ENCODE results near the gene CYFIP1. TPM values are rescaled to one million over a fixed set of nuclear protein-coding genes. Genes with fewer than 3 reads are reported as not detected.
A peak's percentile ranks its signal among the peaks of the same experiment; 100 is the strongest.

Gene CYFIP1
- total and polyA plus RNA-seq, 4 donors, result 27.0 to 136 (median 86.7) TPM

DNA sequence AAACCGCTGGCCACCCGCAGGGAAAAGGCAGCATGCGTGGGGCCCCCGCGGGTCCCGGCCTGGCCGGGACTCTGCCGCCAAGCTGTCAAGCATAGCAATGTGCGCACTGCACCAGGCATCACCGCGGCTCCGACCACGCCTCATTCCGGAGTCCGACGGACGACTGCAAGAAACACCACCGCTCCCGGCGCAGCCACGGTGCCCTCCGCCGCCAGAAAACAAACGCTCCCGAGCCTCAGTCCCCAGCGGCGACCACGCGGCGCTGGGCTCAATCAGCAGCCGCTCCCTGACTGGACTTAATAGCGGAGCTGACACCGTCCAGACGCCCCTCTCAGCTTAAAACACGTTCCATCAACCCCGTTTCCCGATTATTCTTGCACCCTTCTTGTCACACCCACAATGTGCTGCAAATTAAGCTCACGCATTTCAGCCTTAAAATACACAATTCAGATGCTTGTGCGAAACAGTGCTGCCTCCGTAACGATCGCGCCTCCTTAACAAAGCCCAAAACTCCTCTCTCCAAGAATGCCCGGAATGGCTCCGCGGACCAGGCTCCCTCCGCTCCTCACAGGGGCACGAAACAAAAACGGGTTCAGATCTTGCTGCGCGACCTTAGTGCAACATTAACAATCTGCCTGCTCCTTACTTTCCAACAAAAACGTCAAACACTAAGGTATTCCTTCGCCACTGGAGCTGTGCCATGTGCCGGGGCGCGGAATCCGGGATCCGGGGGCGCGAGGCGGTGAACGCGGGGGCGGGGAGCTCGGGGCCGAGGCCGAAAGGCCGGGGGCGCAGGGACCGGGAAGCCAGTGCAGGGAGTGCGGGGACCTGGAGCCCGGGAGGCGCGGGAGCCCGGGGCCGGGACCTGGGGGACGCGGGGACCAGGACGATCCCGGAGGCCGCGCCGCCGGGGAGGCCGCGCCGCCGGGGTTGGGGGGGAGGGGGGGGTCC lies 655 bp downstream of the CYFIP1 start:
- TF ChIP-seq, protein P1, sequence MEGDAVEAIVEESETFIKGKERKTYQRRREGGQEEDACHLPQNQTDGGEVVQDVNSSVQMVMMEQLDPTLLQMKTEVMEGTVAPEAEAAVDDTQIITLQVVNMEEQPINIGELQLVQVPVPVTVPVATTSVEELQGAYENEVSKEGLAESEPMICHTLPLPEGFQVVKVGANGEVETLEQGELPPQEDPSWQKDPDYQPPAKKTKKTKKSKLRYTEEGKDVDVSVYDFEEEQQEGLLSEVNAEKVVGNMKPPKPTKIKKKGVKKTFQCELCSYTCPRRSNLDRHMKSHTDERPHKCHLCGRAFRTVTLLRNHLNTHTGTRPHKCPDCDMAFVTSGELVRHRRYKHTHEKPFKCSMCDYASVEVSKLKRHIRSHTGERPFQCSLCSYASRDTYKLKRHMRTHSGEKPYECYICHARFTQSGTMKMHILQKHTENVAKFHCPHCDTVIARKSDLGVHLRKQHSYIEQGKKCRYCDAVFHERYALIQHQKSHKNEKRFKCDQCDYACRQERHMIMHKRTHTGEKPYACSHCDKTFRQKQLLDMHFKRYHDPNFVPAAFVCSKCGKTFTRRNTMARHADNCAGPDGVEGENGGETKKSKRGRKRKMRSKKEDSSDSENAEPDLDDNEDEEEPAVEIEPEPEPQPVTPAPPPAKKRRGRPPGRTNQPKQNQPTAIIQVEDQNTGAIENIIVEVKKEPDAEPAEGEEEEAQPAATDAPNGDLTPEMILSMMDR (IDR thresholded peaks at IDR 0.05; ENCODE audit: control extremely low read depth, extremely low read depth), result no peak
- 0 to 1% methylated on average over 80 to 88 of the region's 88 CpGs for WGBS, 2 donors
- no peaks in the 10 kb centered on the region for H3K36me3 ChIP-seq (ENCODE audit: control insufficient read depth in 4 of 4, insufficient read depth in 4 of 4, low read length in 4 of 4)
- no peaks in the 10 kb centered on the region for H3K27me3 ChIP-seq (ENCODE audit: control insufficient read depth in 3 of 3, insufficient read depth in 3 of 3, low read length in 2 of 3)
- H3K9me3 ChIP-seq (ENCODE audit: control insufficient read depth in 4 of 4, insufficient read depth in 3 of 4, low read length in 3 of 4), result no peaks in the 10 kb centered on the region
- ATAC-seq (ENCODE audit: insufficient read depth, low FRiP score), result peak; percentile 22
- H3K9ac ChIP-seq (ENCODE audit: insufficient read depth in 1 of 2, low read length in 2 of 2), result peak overlapping the region; percentile 68 to 83
- DNase-seq, result peak; percentile 52 to 65 (median 64)
- peak overlapping the region; percentile 94 for H3K4me3 ChIP-seq
- peaks cover 0 to 14% (median 4%) of the 10 kb centered on the region in 5 donors for H3K4me1 ChIP-seq (ENCODE audit: control insufficient read depth in 5 of 5, insufficient read depth in 5 of 5, low read length in 5 of 5)
- peak overlapping the region; percentile 63 to 97 for H3K27ac ChIP-seq (ENCODE audit: low read depth in 1 of 2, low read length in 1 of 2)

DNA sequence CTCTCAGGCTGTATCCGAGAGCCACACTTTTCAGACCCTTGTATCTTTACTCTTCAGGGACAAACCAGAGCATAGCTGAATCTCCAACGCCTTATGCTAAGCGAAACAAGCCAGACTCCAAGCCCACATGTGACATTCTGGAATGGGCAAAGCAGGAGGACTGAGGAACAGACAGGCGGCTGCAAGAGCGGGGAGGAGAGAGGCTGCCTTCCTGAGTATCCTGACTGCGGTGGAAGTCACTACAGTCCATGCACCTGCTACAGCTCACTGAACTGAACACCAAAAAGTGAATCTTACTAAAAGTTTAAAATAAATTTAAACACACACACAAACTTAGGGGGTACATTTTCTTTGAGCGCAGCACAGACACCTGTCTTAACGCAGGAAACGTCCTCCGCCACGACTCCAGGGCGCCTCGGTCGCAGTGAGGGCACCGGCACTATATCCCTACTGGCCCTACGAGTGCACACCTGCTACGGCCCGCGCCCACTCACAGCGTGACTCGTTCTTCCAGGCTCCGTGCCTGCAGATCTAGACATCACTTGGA lies 1.4 kb downstream of the CYFIP1 start:
- TF ChIP-seq, protein P1 (IDR thresholded peaks at IDR 0.05; ENCODE audit: control extremely low read depth, extremely low read depth), result no peak
- Histone ChIP-seq H3K9ac (ENCODE audit: insufficient read depth in 1 of 2, low read length in 2 of 2) (no peak overlapping the region), H3K9me3 (ENCODE audit: control insufficient read depth in 4 of 4, insufficient read depth in 3 of 4, low read length in 3 of 4) (no peaks in the 10 kb centered on the region), H3K36me3 (ENCODE audit: control insufficient read depth in 4 of 4, insufficient read depth in 4 of 4, low read length in 4 of 4) (no peaks in the 10 kb centered on the region), H3K4me1 (ENCODE audit: control insufficient read depth in 5 of 5, insufficient read depth in 5 of 5, low read length in 5 of 5) (peaks cover 0 to 14% (median 4%) of the 10 kb centered on the region in 5 donors), H3K4me3 (peak overlapping the region; percentile 94), H3K27me3 (ENCODE audit: control insufficient read depth in 3 of 3, insufficient read depth in 3 of 3, low read length in 2 of 3) (no peaks in the 10 kb centered on the region), H3K27ac (ENCODE audit: low read depth in 1 of 2, low read length in 1 of 2) (peak overlapping the region in 1 of 2 donors; percentile 97)
- no peak for DNase-seq
- 14 to 15% methylated on average over 22 of the region's 22 CpGs for WGBS, 2 donors
- ATAC-seq (ENCODE audit: insufficient read depth, low FRiP score), result peak; percentile 12

DNA sequence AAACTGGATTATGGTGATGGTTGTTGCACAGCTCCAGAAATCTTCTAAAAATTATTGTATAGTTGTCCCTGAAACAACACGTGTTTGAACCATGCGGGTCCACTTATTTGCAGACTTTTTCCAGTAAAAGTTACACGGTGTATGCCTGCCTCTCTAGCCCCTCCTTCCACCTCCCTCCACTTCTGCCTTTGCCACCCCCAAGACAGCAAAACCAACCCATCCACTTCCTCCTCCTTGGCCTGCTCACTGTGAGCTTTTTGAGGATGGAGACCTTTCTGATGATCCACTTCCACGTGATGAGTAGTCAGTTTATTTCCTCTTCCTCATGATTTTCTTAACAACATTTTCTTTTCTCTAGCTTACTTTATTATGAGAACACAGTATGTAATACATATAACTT lies 5.4 kb downstream of the CYFIP1 start:
- peaks cover 0 to 10% (median 4%) of the 10 kb centered on the region in 5 donors for H3K4me1 ChIP-seq (ENCODE audit: control insufficient read depth in 5 of 5, insufficient read depth in 5 of 5, low read length in 5 of 5)
- no peaks in the 10 kb centered on the region for H3K9me3 ChIP-seq (ENCODE audit: control insufficient read depth in 4 of 4, insufficient read depth in 3 of 4, low read length in 3 of 4)
- no peaks in the 10 kb centered on the region for H3K27me3 ChIP-seq (ENCODE audit: control insufficient read depth in 3 of 3, insufficient read depth in 3 of 3, low read length in 2 of 3)
- H3K27ac ChIP-seq (ENCODE audit: low read depth in 1 of 2, low read length in 1 of 2), result no peak overlapping the region
- no peaks in the 10 kb centered on the region for H3K36me3 ChIP-seq (ENCODE audit: control insufficient read depth in 4 of 4, insufficient read depth in 4 of 4, low read length in 4 of 4)
- no peak for DNase-seq
- ATAC-seq (ENCODE audit: insufficient read depth, low FRiP score), result peak; percentile 42
- no peak overlapping the region for H3K9ac ChIP-seq (ENCODE audit: insufficient read depth in 1 of 2, low read length in 2 of 2)
- 27 to 55% methylated on average over 4 of the region's 4 CpGs for WGBS, 2 donors
- no peak overlapping the region for H3K4me3 ChIP-seq
- TF ChIP-seq, protein P1 (IDR thresholded peaks at IDR 0.05; ENCODE audit: control extremely low read depth, extremely low read depth), result no peak
